GM21360 (cell line): ENCODE data around the gene TPRG1.

Source experiments
- ATAC-seq: cut with Tn5 transposase; IDR thresholded peaks from one replicate; pipeline ENCODE4 v1.9.1; 2021; ENCODE audit warnings: mild to moderate bottlenecking, moderate library complexity; ENCODE audit not compliant: unreplicated experiment

TPRG1 gene

GRCh38 chr3:189276444-189277219 lies 104.9 kb downstream of the TPRG1 start:
- ATAC-seq, result no peak

GRCh38 chr3:189277711-189278110 lies 105.9 kb downstream of the TPRG1 start:
- ATAC-seq, result no peak

- no peak for ATAC-seq
These were observed 106.5 kb downstream of the TPRG1 start for GRCh38 chr3:189278221-189278620.

- no peak for ATAC-seq
These were observed 110.4 kb downstream of the TPRG1 start for GRCh38 chr3:189282189-189282588.

GRCh38 chr3:189282741-189283140 lies 111.0 kb downstream of the TPRG1 start:
- ATAC-seq, result no peak

- ATAC-seq, result no peak
These were observed 114.4 kb downstream of the TPRG1 start for GRCh38 chr3:189286188-189286587.

GRCh38 chr3:189286916-189287315 lies 115.1 kb downstream of the TPRG1 start:
- ATAC-seq, result no peak

GRCh38 chr3:189288348-189289235 lies 116.8 kb downstream of the TPRG1 start:
- peak; percentile 88 for ATAC-seq

- ATAC-seq, result no peak
These were observed 117.5 kb downstream of the TPRG1 start for GRCh38 chr3:189289251-189289650.

- ATAC-seq, result no peak
These were observed 121.1 kb downstream of the TPRG1 start for GRCh38 chr3:189292667-189293484.

- ATAC-seq, result no peak
These were observed 122.9 kb downstream of the TPRG1 start for GRCh38 chr3:189294649-189295048.

GRCh38 chr3:189295089-189295488 lies 123.3 kb downstream of the TPRG1 start:
- no peak for ATAC-seq

- ATAC-seq, result no peak
These were observed 126.2 kb downstream of the TPRG1 start for GRCh38 chr3:189297932-189298331.

GRCh38 chr3:189298469-189299375 lies 127.0 kb downstream of the TPRG1 start:
- no peak for ATAC-seq

- no peak for ATAC-seq
These were observed 128.6 kb downstream of the TPRG1 start for GRCh38 chr3:189300345-189300744.

GRCh38 chr3:189301479-189301878 lies 129.7 kb downstream of the TPRG1 start:
- ATAC-seq, result no peak

- ATAC-seq, result no peak
These were observed 131.8 kb downstream of the TPRG1 start for GRCh38 chr3:189303584-189303983.

GRCh38 chr3:189304465-189305351 lies 132.9 kb downstream of the TPRG1 start:
- ATAC-seq, result no peak

- ATAC-seq, result peak; percentile 51
These were observed 133.6 kb downstream of the TPRG1 start for GRCh38 chr3:189305412-189305811.
